Measurements from ENCODE around the gene TAMALIN. TPM values are rescaled to one million over a fixed set of nuclear protein-coding genes. Genes with fewer than 3 reads are reported as not detected.

TAMALIN gene
- polyA plus RNA-seq, 2 of the 4 experiments (the other 2 are of a cell fraction): 0.30 to 0.35 TPM

GRCh38 chr12:52035926-52036325 lies 29.2 kb downstream of the TAMALIN start:
- Histone ChIP-seq H3K27ac (peak overlapping the region in 1 of 2 experiments; percentile 93; a peak in 4 of 6 replicates), H3K9me3 (no peaks in the 10 kb centered on the region), H3K4me1 (peaks cover 20% of the 10 kb centered on the region), H3K4me2 (peak overlapping the region; percentile 96; the same call in 1 of the 3 replicates), H3K4me3 (no peak overlapping the region)
- ATAC-seq (no peak), DNase-seq (ENCODE audit: low read depth in 1 of 2, low spot score in 1 of 2) (no peak), FAIRE-seq (no peak)
- POLR2A ChIA-PET: interaction anchor here (3.8 kb wide), 1 partner anchor 15 kb away, joined by 19 read pairs; the partner anchor contains the start of gene NR4A1
- CTCF ChIA-PET: interaction anchor here (0.6 to 41.8 kb wide), 4 partner anchors 11 to 94 kb away, joined by 3 to 1730 read pairs (median 985); partner anchors contain the start of genes ATG101, NR4A1, SMIM41 and TAMALIN
- TF ChIP-seq KDM1A (IDR thresholded peaks at IDR 0.05; ENCODE audit: low read depth) (no peak), TFCP2L1 (CRISPR knock-in tag; IDR thresholded peaks at IDR 0.05) (no peak), ZSCAN20 (CRISPR knock-in tag; IDR thresholded peaks at IDR 0.05) (no peak), HOXB13 (CRISPR knock-in tag; IDR thresholded peaks at IDR 0.05; ENCODE audit: low read depth) (0 out of 2 replicates have a peak, but pooled peaks have one; percentile 51), RFX5 (IDR thresholded peaks at IDR 0.05) (no peak), NFE2L2 (conservative IDR thresholded peaks at IDR 0.05; ENCODE audit: low read length) (no peak)
- WGBS (ENCODE audit: missing lambda C conversion rate): 75% methylated on average over 2 of the region's 2 CpGs

GRCh38 chr12:52036587-52037171 lies 29.9 kb downstream of the TAMALIN start:
- Histone ChIP-seq H3K4me3 (peak overlapping the region; percentile 70), H3K4me1 (peaks cover 20% of the 10 kb centered on the region), H3K27ac (peak overlapping the region; percentile 81 to 93), H3K9me3 (no peaks in the 10 kb centered on the region), H3K4me2 (peak overlapping the region; percentile 96)
- CTCF ChIA-PET: interaction anchor here (0.6 to 41.8 kb wide), 4 partner anchors 12 to 93 kb away, joined by 3 to 1730 read pairs (median 985); partner anchors contain the start of genes ATG101, NR4A1, SMIM41 and TAMALIN
- POLR2A ChIA-PET: interaction anchor here (3.8 kb wide), 1 partner anchor 15 kb away, joined by 19 read pairs; the partner anchor contains the start of gene NR4A1
- peak; percentile 30 to 49; a peak in 5 of 6 replicates for ATAC-seq
- 41% methylated on average over 17 of the region's 53 CpGs for WGBS (ENCODE audit: missing lambda C conversion rate)
- no peak for FAIRE-seq
- peak; percentile 67 to 83 for DNase-seq (ENCODE audit: low read depth in 1 of 2, low spot score in 1 of 2)
- TF ChIP-seq, protein P1, sequence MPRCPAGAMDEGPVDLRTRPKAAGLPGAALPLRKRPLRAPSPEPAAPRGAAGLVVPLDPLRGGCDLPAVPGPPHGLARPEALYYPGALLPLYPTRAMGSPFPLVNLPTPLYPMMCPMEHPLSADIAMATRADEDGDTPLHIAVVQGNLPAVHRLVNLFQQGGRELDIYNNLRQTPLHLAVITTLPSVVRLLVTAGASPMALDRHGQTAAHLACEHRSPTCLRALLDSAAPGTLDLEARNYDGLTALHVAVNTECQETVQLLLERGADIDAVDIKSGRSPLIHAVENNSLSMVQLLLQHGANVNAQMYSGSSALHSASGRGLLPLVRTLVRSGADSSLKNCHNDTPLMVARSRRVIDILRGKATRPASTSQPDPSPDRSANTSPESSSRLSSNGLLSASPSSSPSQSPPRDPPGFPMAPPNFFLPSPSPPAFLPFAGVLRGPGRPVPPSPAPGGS (IDR thresholded peaks at IDR 0.05): 0 out of 3 replicates have a peak, but pooled peaks have one; percentile 26
- TF ChIP-seq, protein P2, sequence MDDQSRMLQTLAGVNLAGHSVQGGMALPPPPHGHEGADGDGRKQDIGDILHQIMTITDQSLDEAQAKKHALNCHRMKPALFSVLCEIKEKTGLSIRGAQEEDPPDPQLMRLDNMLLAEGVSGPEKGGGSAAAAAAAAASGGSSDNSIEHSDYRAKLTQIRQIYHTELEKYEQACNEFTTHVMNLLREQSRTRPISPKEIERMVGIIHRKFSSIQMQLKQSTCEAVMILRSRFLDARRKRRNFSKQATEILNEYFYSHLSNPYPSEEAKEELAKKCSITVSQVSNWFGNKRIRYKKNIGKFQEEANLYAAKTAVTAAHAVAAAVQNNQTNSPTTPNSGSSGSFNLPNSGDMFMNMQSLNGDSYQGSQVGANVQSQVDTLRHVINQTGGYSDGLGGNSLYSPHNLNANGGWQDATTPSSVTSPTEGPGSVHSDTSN (IDR thresholded peaks at IDR 0.05): no peak
- peak; percentile 83 for TF ChIP-seq EHF (CRISPR knock-in tag; IDR thresholded peaks at IDR 0.05)
- peak; percentile 95 for TF ChIP-seq MAZ (IDR thresholded peaks at IDR 0.05; ENCODE audit: borderline replicate concordance, low read depth, low read length)
- TF ChIP-seq SMC3 (IDR thresholded peaks at IDR 0.05): no peak
- peak in 1 of 2 experiments; percentile 22; a peak in 1 of 5 replicates for TF ChIP-seq EP300 (IDR thresholded peaks at IDR 0.05)
- peak; percentile 10; the same call in 1 of the 2 replicates for TF ChIP-seq HOXB13 (CRISPR knock-in tag; IDR thresholded peaks at IDR 0.05; ENCODE audit: low read depth)
- no peak for TF ChIP-seq USF2 (IDR thresholded peaks at IDR 0.05)
- TF ChIP-seq GATA3 (IDR thresholded peaks at IDR 0.05; ENCODE audit: borderline replicate concordance): 0 out of 2 replicates have a peak, but pooled peaks have one; percentile 33
- 0 out of 2 replicates have a peak, but pooled peaks have one; percentile 30 for TF ChIP-seq HEYL (CRISPR knock-in tag; IDR thresholded peaks at IDR 0.05)
- no peak for TF ChIP-seq MAFK (IDR thresholded peaks at IDR 0.05; ENCODE audit: partially characterized antibody)
- no peak for TF ChIP-seq FOSL2 (IDR thresholded peaks at IDR 0.05)
- TF ChIP-seq FOSL2 (CRISPR knock-in tag; IDR thresholded peaks at IDR 0.05): no peak; the same call in 1 of the 2 replicates
- TF ChIP-seq MAX (IDR thresholded peaks at IDR 0.05): peak; percentile 41; the same call in 1 of the 2 replicates
- no peak for TF ChIP-seq CEBPB (IDR thresholded peaks at IDR 0.05)
- TF ChIP-seq, protein P3, sequence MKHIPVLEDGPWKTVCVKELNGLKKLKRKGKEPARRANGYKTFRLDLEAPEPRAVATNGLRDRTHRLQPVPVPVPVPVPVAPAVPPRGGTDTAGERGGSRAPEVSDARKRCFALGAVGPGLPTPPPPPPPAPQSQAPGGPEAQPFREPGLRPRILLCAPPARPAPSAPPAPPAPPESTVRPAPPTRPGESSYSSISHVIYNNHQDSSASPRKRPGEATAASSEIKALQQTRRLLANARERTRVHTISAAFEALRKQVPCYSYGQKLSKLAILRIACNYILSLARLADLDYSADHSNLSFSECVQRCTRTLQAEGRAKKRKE (CRISPR knock-in tag; IDR thresholded peaks at IDR 0.05; ENCODE audit: low read depth): no peak
- peak; percentile 53 to 55; a peak in 2 of 5 replicates for TF ChIP-seq JUN (IDR thresholded peaks at IDR 0.05)
- no peak for TF ChIP-seq E2F6 (IDR thresholded peaks at IDR 0.05; ENCODE audit: borderline replicate concordance, low read depth)
- peak; percentile 50; the same call in 1 of the 2 replicates for TF ChIP-seq MYC (IDR thresholded peaks at IDR 0.05; ENCODE audit: borderline replicate concordance, low read length)
- no peak for TF ChIP-seq NFE2L2 (conservative IDR thresholded peaks at IDR 0.05; ENCODE audit: low read length)
- no peak for TF ChIP-seq KDM5A (IDR thresholded peaks at IDR 0.05)
- TF ChIP-seq RARB (CRISPR knock-in tag; IDR thresholded peaks at IDR 0.05): 0 out of 2 replicates have a peak, but pooled peaks have one; percentile 43
- 0 out of 2 replicates have a peak, but pooled peaks have one; percentile 13 for TF ChIP-seq FOXS1 (CRISPR knock-in tag; IDR thresholded peaks at IDR 0.05)
- TF ChIP-seq ZFP36 (IDR thresholded peaks at IDR 0.05; ENCODE audit: borderline replicate concordance, partially characterized antibody): no peak
- TF ChIP-seq ELK1 (IDR thresholded peaks at IDR 0.05; ENCODE audit: low read depth, low read length): no peak
- TF ChIP-seq ESRRA (IDR thresholded peaks at IDR 0.05; ENCODE audit: borderline replicate concordance, low read length): no peak
- peak; percentile 82; the same call in 1 of the 2 replicates for TF ChIP-seq ZSCAN20 (CRISPR knock-in tag; IDR thresholded peaks at IDR 0.05)
